GM12878 (cell line): ENCODE data around the gene FGFRL1. TPM values are rescaled to one million over a fixed set of nuclear protein-coding genes. Genes with fewer than 3 reads are reported as not detected.
A peak's percentile ranks its signal among the peaks of the same experiment; 100 is the strongest.

Source experiments
- ATF7 ChIP-seq: fragments of 450-650 bp; IDR thresholded peaks from 2 replicates; pipeline ENCODE4 v1.6.1; 2016; ENCODE audit warnings: low read depth, mild to moderate bottlenecking
- CBFB ChIP-seq: IDR thresholded peaks from 2 replicates; pipeline ENCODE4 v1.6.1; 2016; ENCODE audit warnings: antibody characterized with exemption, low read depth
- CHD1 ChIP-seq: IDR thresholded peaks from 2 replicates; pipeline ENCODE4 v1.6.1; 2012; ENCODE audit warnings: low read depth, low read length, improper control_type of control experiment
- CTCF ChIP-seq, 3 experiments: IDR thresholded peaks in 2 of 3; conservative IDR thresholded peaks in 1 of 3; 2 replicates each; pipeline ENCODE4 v1.5.1; 2011; ENCODE audit warnings: low read depth in 3 of 3, low read length in 3 of 3, mild to moderate bottlenecking in 3 of 3, control low read depth in 2 of 3, moderate library complexity in 2 of 3, inconsistent platforms in 1 of 3, mixed read lengths in 1 of 3; ENCODE audit not compliant: control insufficient read depth in 2 of 3, insufficient read depth in 1 of 3; ENCODE audit errors: extremely low read depth in 1 of 3
- EED ChIP-seq: sonication (generic); IDR thresholded peaks from 2 replicates; pipeline ENCODE4 v1.6.1; 2016; ENCODE audit warnings: antibody characterized with exemption, low read depth
- ESRRA ChIP-seq: IDR thresholded peaks from 2 replicates; pipeline ENCODE4 v1.6.1; 2012; ENCODE audit warnings: mild to moderate bottlenecking, low read length, improper control_type of control experiment
- HCFC1 ChIP-seq: fragments of 150-350 bp; IDR thresholded peaks from 2 replicates; pipeline ENCODE4 v1.6.1; 2014; ENCODE audit warnings: low read length
- HDAC2 ChIP-seq: fragments of 200-600 bp; sonication (generic); IDR thresholded peaks from 2 replicates; pipeline ENCODE4 v1.6.1; 2017
- IKZF1 ChIP-seq: fragments of 450-650 bp; conservative IDR thresholded peaks from 2 replicates; pipeline ENCODE4 v1.6.1; 2017; ENCODE audit warnings: antibody characterized with exemption, mild to moderate bottlenecking
- KDM1A ChIP-seq: fragments of 200-600 bp; sonication (generic); IDR thresholded peaks from 2 replicates; pipeline ENCODE4 v1.6.1; 2016; ENCODE audit warnings: borderline replicate concordance
- MLLT1 ChIP-seq: fragments of 450-650 bp; IDR thresholded peaks from 2 replicates; pipeline ENCODE4 v1.6.1; 2016; ENCODE audit warnings: mild to moderate bottlenecking
- MTA2 ChIP-seq: fragments of 450-650 bp; IDR thresholded peaks from 2 replicates; pipeline ENCODE4 v1.6.1; 2016; ENCODE audit warnings: low read depth, mild to moderate bottlenecking, moderate library complexity
- NFYB ChIP-seq: IDR thresholded peaks from 2 replicates; pipeline ENCODE4 v1.6.1; 2011; ENCODE audit warnings: low read depth, mild to moderate bottlenecking, low read length, improper control_type of control experiment, moderate library complexity; ENCODE audit not compliant: insufficient read depth
- SP1 ChIP-seq: IDR thresholded peaks from one replicate; pipeline ENCODE4 v1.6.1; 2011; ENCODE audit warnings: low read depth, low read length
- SREBF1 ChIP-seq: IDR thresholded peaks from 2 replicates; pipeline ENCODE4 v1.6.1; 2012; ENCODE audit warnings: mild to moderate bottlenecking, low read length
- SRF ChIP-seq, 2 experiments: IDR thresholded peaks; 2 replicates each; pipeline ENCODE4 v1.6.1; 2011; ENCODE audit warnings: low read depth in 2 of 2, low read length in 2 of 2, mild to moderate bottlenecking in 1 of 2, moderate library complexity in 1 of 2
- SUZ12 ChIP-seq: fragments of 200-600 bp; sonication (generic); IDR thresholded peaks from one replicate; pipeline ENCODE4 v1.6.1; 2018; ENCODE audit warnings: antibody characterized with exemption, mild to moderate bottlenecking; ENCODE audit not compliant: unreplicated experiment
- ZNF207 ChIP-seq: fragments of 450-650 bp; IDR thresholded peaks from 2 replicates; pipeline ENCODE4 v1.6.1; 2014; ENCODE audit warnings: antibody characterized with exemption, mild to moderate bottlenecking, borderline replicate concordance
- polyA plus RNA-seq, 11 experiments: library from polyadenylated mRNA; depleted of rRNA in 4 of 11; unstranded in 6 of 11; stranded (reverse) in 5 of 11; fragments of >200 nt; fragmentation: Nextera tagmentation in 4 of 11; fragmentation: Illumina TruSeq in 1 of 11; extraction: Ambion mirVana in 4 of 11; extraction: Trizol in 1 of 11; gene quantifications; 1 replicate in 1 of 11; 2 replicates in 10 of 11; pipeline versions ENCODE4 v1.2.1 to v1.2.3, GENCODE V29; 2011 to 2016; ENCODE audit warnings: inconsistent platforms in 2 of 11, missing spikeins in 2 of 11, low read depth in 1 of 11
- total RNA-seq, 4 experiments: library from RNA; depleted of rRNA in 3 of 4; stranded (reverse); fragments of >200 nt in 3 of 4; fragmentation: Illumina TruSeq in 1 of 4; extraction: Trizol in 1 of 4; gene quantifications; 2 replicates each; pipeline versions ENCODE4 v1.2.1 to v1.2.3, GENCODE V29; 2013 to 2021
- TF ChIP-seq, protein P1 (sequence below): IDR thresholded peaks from 2 replicates; pipeline ENCODE4 v1.6.1; 2012; ENCODE audit warnings: improper control_type of control experiment, low read depth, low read length; ENCODE audit not compliant: insufficient replicate concordance
- TF ChIP-seq, protein P2 (sequence below): fragments of 450-650 bp; conservative IDR thresholded peaks from 2 replicates; pipeline ENCODE4 v1.6.1; 2017; ENCODE audit warnings: mild to moderate bottlenecking, moderate library complexity

Gene FGFRL1
- total and polyA plus RNA-seq, 10 of the 15 experiments (the other 5 are each of a cell fraction or from before 2014, with no cell fraction given): 0.02 to 1.5 (median 0.29) TPM; not detected in 2

DNA sequence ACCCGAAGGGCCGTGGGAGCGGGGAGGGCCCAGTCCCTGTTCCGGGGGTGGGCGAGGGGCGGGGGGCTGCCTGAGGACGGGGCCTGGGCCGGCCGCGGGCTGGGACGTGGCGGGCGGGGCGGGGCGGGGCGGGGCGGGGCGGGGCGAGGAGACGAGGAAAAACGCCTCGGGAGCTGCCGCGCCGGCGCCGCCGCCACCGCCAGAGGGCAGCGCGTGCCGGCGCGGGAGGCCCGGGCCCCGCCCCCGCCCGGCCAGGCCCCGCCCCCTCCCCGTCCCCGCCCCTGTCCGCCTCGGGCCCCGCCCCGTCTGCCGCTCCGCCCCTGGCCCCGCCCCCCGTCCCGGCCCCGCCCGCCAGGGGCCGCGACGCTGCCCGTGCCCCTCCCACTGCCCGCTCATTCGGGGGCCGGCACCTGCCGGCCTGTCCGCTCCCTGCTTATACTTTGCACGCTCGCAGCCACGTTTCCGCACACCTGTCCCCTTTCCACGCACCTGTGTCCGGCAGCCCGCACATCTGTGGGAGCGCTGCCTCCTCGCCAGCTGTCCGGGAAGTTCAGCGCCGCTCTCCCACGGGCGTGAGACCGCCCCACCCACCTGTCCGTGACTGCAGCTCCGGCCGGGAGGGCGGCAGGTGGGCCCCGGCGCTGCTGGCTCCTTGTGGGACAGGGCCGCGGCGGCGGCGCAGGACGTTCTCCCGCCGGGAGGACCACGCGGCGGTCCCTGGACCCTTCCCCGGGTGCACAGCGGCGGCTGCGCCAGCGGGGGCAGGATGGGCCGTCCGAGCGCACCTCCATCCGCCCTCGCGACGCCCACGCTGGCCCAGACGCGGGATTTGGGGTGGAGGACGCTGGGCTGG is 1.7 kb upstream of the FGFRL1 start (continued):
- TF ChIP-seq, protein P1, sequence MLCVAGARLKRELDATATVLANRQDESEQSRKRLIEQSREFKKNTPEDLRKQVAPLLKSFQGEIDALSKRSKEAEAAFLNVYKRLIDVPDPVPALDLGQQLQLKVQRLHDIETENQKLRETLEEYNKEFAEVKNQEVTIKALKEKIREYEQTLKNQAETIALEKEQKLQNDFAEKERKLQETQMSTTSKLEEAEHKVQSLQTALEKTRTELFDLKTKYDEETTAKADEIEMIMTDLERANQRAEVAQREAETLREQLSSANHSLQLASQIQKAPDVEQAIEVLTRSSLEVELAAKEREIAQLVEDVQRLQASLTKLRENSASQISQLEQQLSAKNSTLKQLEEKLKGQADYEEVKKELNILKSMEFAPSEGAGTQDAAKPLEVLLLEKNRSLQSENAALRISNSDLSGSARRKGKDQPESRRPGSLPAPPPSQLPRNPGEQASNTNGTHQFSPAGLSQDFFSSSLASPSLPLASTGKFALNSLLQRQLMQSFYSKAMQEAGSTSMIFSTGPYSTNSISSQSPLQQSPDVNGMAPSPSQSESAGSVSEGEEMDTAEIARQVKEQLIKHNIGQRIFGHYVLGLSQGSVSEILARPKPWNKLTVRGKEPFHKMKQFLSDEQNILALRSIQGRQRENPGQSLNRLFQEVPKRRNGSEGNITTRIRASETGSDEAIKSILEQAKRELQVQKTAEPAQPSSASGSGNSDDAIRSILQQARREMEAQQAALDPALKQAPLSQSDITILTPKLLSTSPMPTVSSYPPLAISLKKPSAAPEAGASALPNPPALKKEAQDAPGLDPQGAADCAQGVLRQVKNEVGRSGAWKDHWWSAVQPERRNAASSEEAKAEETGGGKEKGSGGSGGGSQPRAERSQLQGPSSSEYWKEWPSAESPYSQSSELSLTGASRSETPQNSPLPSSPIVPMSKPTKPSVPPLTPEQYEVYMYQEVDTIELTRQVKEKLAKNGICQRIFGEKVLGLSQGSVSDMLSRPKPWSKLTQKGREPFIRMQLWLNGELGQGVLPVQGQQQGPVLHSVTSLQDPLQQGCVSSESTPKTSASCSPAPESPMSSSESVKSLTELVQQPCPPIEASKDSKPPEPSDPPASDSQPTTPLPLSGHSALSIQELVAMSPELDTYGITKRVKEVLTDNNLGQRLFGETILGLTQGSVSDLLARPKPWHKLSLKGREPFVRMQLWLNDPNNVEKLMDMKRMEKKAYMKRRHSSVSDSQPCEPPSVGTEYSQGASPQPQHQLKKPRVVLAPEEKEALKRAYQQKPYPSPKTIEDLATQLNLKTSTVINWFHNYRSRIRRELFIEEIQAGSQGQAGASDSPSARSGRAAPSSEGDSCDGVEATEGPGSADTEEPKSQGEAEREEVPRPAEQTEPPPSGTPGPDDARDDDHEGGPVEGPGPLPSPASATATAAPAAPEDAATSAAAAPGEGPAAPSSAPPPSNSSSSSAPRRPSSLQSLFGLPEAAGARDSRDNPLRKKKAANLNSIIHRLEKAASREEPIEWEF: no peak
- no peak for TF ChIP-seq MTA2
- TF ChIP-seq KDM1A: no peak
- TF ChIP-seq MLLT1: no peak
- TF ChIP-seq SP1: peak; percentile 27
- TF ChIP-seq EED: no peak
- no peak for TF ChIP-seq ZNF207
- TF ChIP-seq CTCF (IDR thresholded peaks at IDR 0.05 in 2 of 3, conservative IDR thresholded peaks at IDR 0.05 in 1 of 3; ENCODE audit: control insufficient read depth in 2 of 3, extremely low read depth in 1 of 3, insufficient read depth in 1 of 3, low read depth in 3 of 3, low read length in 3 of 3): peak in 2 of 3 experiments; percentile 18 to 29; a peak in 3 of 6 replicates
- TF ChIP-seq NFYB: no peak
- no peak for TF ChIP-seq SRF (IDR thresholded peaks at IDR 0.05; ENCODE audit: low read depth in 2 of 2, low read length in 2 of 2)
- TF ChIP-seq IKZF1: peak; percentile 65
- no peak for TF ChIP-seq HCFC1
- TF ChIP-seq, protein P2, sequence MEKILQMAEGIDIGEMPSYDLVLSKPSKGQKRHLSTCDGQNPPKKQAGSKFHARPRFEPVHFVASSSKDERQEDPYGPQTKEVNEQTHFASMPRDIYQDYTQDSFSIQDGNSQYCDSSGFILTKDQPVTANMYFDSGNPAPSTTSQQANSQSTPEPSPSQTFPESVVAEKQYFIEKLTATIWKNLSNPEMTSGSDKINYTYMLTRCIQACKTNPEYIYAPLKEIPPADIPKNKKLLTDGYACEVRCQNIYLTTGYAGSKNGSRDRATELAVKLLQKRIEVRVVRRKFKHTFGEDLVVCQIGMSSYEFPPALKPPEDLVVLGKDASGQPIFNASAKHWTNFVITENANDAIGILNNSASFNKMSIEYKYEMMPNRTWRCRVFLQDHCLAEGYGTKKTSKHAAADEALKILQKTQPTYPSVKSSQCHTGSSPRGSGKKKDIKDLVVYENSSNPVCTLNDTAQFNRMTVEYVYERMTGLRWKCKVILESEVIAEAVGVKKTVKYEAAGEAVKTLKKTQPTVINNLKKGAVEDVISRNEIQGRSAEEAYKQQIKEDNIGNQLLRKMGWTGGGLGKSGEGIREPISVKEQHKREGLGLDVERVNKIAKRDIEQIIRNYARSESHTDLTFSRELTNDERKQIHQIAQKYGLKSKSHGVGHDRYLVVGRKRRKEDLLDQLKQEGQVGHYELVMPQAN: 0 out of 2 replicates have a peak, but pooled peaks have one; percentile 26
- no peak for TF ChIP-seq HDAC2
- no peak for TF ChIP-seq SUZ12
- no peak for TF ChIP-seq ATF7
- TF ChIP-seq CBFB: no peak
- no peak for TF ChIP-seq SREBF1
- TF ChIP-seq CHD1: no peak
- TF ChIP-seq ESRRA: no peak
